ENCODE data around the gene SLC23A3. TPM values are rescaled to one million over a fixed set of nuclear protein-coding genes. Genes with fewer than 3 reads are reported as not detected.

The SLC23A3 gene
- under 1 TPM; 0.56 to 0.95 (median 0.57) TPM for total RNA-seq
- polyA plus RNA-seq, result 0.59 TPM
- long read RNA-seq, donor 1, result 0 reads
- long read RNA-seq, donor 2, result 0 reads
- long read RNA-seq, donor 3, result 0 reads
- long read RNA-seq, donor 4, result 0 reads

GRCh38 chr2:219169930-219170654 is at the start of gene SLC23A3:
SLC23A3 (minus strand) TSS chr2:219170029; CDS start chr2:219169984, 45 bp downstream.
- H3K27ac ChIP-seq (ENCODE audit: low read length), result no peak within 1 kb of the TSS
- no peaks in the 10 kb centered on the region for H3K27me3 ChIP-seq (ENCODE audit: control insufficient read depth, insufficient read depth)
- DNase-seq (no peak), ATAC-seq (no peak)
- H3K9me3 ChIP-seq (ENCODE audit: control insufficient read depth, low read length), result no peaks in the 10 kb centered on the region
- H3K4me1 ChIP-seq (ENCODE audit: control insufficient read depth, insufficient read depth, low read length), result peaks cover 3% of the 10 kb centered on the region
- 93% methylated on average over 10 of the region's 10 CpGs for WGBS
- intact Hi-C loops (cut with DNase I), result loop anchor here in 3 of 4 donors (5.0 to 10.0 kb wide), 3 partner anchors 37 to 125 kb away; partner anchors contain the start of gene ZFAND2B (in 1 of the 3)
- H3K4me3 ChIP-seq (ENCODE audit: low read length), result no peak within 1 kb of the TSS

- peak; percentile 99 to 100 (median 99) for DNase-seq
- ATAC-seq, result peak; percentile 91
- H3K4me3 ChIP-seq (ENCODE audit: low read length), result peak within 1 kb of the TSS; percentile 11
- H3K27ac ChIP-seq (ENCODE audit: low read length), result peak within 1 kb of the TSS; percentile 79
- 6% methylated on average over 71 of the region's 71 CpGs for WGBS
- intact Hi-C loops (cut with DNase I), result no loop called here
- H3K9me3 ChIP-seq (ENCODE audit: control insufficient read depth, low read length), result no peaks in the 10 kb centered on the region
- peaks cover 6% of the 10 kb centered on the region for H3K4me1 ChIP-seq (ENCODE audit: control insufficient read depth, insufficient read depth, low read length)
- H3K27me3 ChIP-seq (ENCODE audit: control insufficient read depth, insufficient read depth), result no peaks in the 10 kb centered on the region
Observed at GRCh38 chr2:219218732-219219701, 49.2 kb upstream of the SLC23A3 start, which contains the start of gene ABCB6. ABCB6 (minus strand) TSS chr2:219218958; CDS start chr2:219218673, 285 bp downstream.

- peak overlapping the region; percentile 11 for H3K4me3 ChIP-seq (ENCODE audit: low read length)
- ATAC-seq (peak; percentile 60 to 69), DNase-seq (peak; percentile 80 to 92 (median 90))
- intact Hi-C loops (cut with DNase I), result no loop called here
- H3K27ac ChIP-seq (ENCODE audit: low read length), result peak overlapping the region; percentile 79
- no peaks in the 10 kb centered on the region for H3K27me3 ChIP-seq (ENCODE audit: control insufficient read depth, insufficient read depth)
- under 1% methylated on average over 37 of the region's 37 CpGs for WGBS
- no peaks in the 10 kb centered on the region for H3K9me3 ChIP-seq (ENCODE audit: control insufficient read depth, low read length)
- peaks cover 6% of the 10 kb centered on the region for H3K4me1 ChIP-seq (ENCODE audit: control insufficient read depth, insufficient read depth, low read length)
Observed at GRCh38 chr2:219218217-219218731, 48.4 kb upstream of the SLC23A3 start.

GRCh38 chr2:219216535-219216915 is 46.7 kb upstream of the SLC23A3 start:
- intact Hi-C loops (cut with DNase I), result no loop called here
- Histone ChIP-seq H3K27ac (ENCODE audit: low read length) (no peak overlapping the region), H3K4me3 (ENCODE audit: low read length) (no peak overlapping the region), H3K4me1 (ENCODE audit: control insufficient read depth, insufficient read depth, low read length) (peaks cover 6% of the 10 kb centered on the region), H3K27me3 (ENCODE audit: control insufficient read depth, insufficient read depth) (no peaks in the 10 kb centered on the region), H3K9me3 (ENCODE audit: control insufficient read depth, low read length) (no peaks in the 10 kb centered on the region)
- DNase-seq (no peak), ATAC-seq (no peak)
- 91% methylated on average over 6 of the region's 6 CpGs for WGBS

GRCh38 chr2:219215871-219216534 is 46.2 kb upstream of the SLC23A3 start:
- Histone ChIP-seq H3K9me3 (ENCODE audit: control insufficient read depth, low read length) (no peaks in the 10 kb centered on the region), H3K4me1 (ENCODE audit: control insufficient read depth, insufficient read depth, low read length) (peaks cover 6% of the 10 kb centered on the region), H3K4me3 (ENCODE audit: low read length) (no peak overlapping the region), H3K27ac (ENCODE audit: low read length) (no peak overlapping the region), H3K27me3 (ENCODE audit: control insufficient read depth, insufficient read depth) (no peaks in the 10 kb centered on the region)
- ATAC-seq, result no peak
- intact Hi-C loops (cut with DNase I), result no loop called here
- 94% methylated on average over 27 of the region's 27 CpGs for WGBS
- DNase-seq, result peak in 2 of 3 donors; percentile 60 to 62

- no peaks in the 10 kb centered on the region for H3K27me3 ChIP-seq (ENCODE audit: control insufficient read depth, insufficient read depth)
- H3K9me3 ChIP-seq (ENCODE audit: control insufficient read depth, low read length), result no peaks in the 10 kb centered on the region
- H3K27ac ChIP-seq (ENCODE audit: low read length), result no peak overlapping the region
- intact Hi-C loops (cut with DNase I), result loop anchor here in 1 of 4 donors (5.0 kb wide), 1 partner anchor 37 kb away; the partner anchor contains the start of genes CNPPD1 and RETREG2
- 85% methylated on average over 6 of the region's 6 CpGs for WGBS
- ATAC-seq (no peak), DNase-seq (no peak)
- H3K4me1 ChIP-seq (ENCODE audit: control insufficient read depth, insufficient read depth, low read length), result peaks cover 5% of the 10 kb centered on the region
- no peak overlapping the region for H3K4me3 ChIP-seq (ENCODE audit: low read length)
Observed at GRCh38 chr2:219214786-219215185, 45.0 kb upstream of the SLC23A3 start.

GRCh38 chr2:219214141-219214540 is 44.3 kb upstream of the SLC23A3 start:
- WGBS, result 94% methylated on average over 15 of the region's 15 CpGs
- no peaks in the 10 kb centered on the region for H3K27me3 ChIP-seq (ENCODE audit: control insufficient read depth, insufficient read depth)
- ATAC-seq, result no peak
- no peak overlapping the region for H3K27ac ChIP-seq (ENCODE audit: low read length)
- no peak for DNase-seq
- no peaks in the 10 kb centered on the region for H3K4me1 ChIP-seq (ENCODE audit: control insufficient read depth, insufficient read depth, low read length)
- H3K9me3 ChIP-seq (ENCODE audit: control insufficient read depth, low read length), result no peaks in the 10 kb centered on the region
- intact Hi-C loops (cut with DNase I), result loop anchor here in 1 of 4 donors (5.0 kb wide), 1 partner anchor 37 kb away; the partner anchor contains the start of genes CNPPD1 and RETREG2
- H3K4me3 ChIP-seq (ENCODE audit: low read length), result no peak overlapping the region

GRCh38 chr2:219213486-219214071 is 43.8 kb upstream of the SLC23A3 start:
- WGBS, result 94% methylated on average over 10 of the region's 10 CpGs
- Histone ChIP-seq H3K4me1 (ENCODE audit: control insufficient read depth, insufficient read depth, low read length) (no peaks in the 10 kb centered on the region), H3K4me3 (ENCODE audit: low read length) (no peak overlapping the region), H3K9me3 (ENCODE audit: control insufficient read depth, low read length) (no peaks in the 10 kb centered on the region), H3K27me3 (ENCODE audit: control insufficient read depth, insufficient read depth) (no peaks in the 10 kb centered on the region), H3K27ac (ENCODE audit: low read length) (no peak overlapping the region)
- ATAC-seq, result no peak
- intact Hi-C loops (cut with DNase I), result loop anchor here in 1 of 4 donors (5.0 kb wide), 1 partner anchor 36 kb away; the partner anchor contains the start of genes CNPPD1 and RETREG2
- DNase-seq, result no peak

- ATAC-seq (no peak), DNase-seq (no peak)
- peaks cover 3% of the 10 kb centered on the region for H3K4me1 ChIP-seq (ENCODE audit: control insufficient read depth, insufficient read depth, low read length)
- no peak overlapping the region for H3K4me3 ChIP-seq (ENCODE audit: low read length)
- WGBS, result 83% methylated on average over 8 of the region's 8 CpGs
- H3K9me3 ChIP-seq (ENCODE audit: control insufficient read depth, low read length), result no peaks in the 10 kb centered on the region
- H3K27me3 ChIP-seq (ENCODE audit: control insufficient read depth, insufficient read depth), result no peaks in the 10 kb centered on the region
- H3K27ac ChIP-seq (ENCODE audit: low read length), result no peak overlapping the region
- intact Hi-C loops (cut with DNase I), result loop anchor here in 1 of 4 donors (5.0 kb wide), 1 partner anchor 36 kb away; the partner anchor contains the start of genes CNPPD1 and RETREG2
Observed at GRCh38 chr2:219213026-219213415, 43.2 kb upstream of the SLC23A3 start.

Measured in right cardiac atrium (tissue), 5 donors.